H1 (cell line): ENCODE results near the gene SEMA3G. TPM values are rescaled to one million over a fixed set of nuclear protein-coding genes. Genes with fewer than 3 reads are reported as not detected.

Source experiments
- CTCF ChIA-PET: fragments of 300-600 bp; sonication (Branson Sonifier 250); formaldehyde crosslinking; loops from one replicate; lab custom pipeline; 2021; ENCODE audit not compliant: partially characterized antibody; lab: Charles Lee
- POLR2A ChIA-PET: fragments of 300-600 bp; sonication (Branson Sonifier 250); formaldehyde crosslinking; loops from one replicate; lab custom pipeline; 2021; ENCODE audit warnings: inconsistent platforms; ENCODE audit not compliant: partially characterized antibody; lab: Charles Lee
- DNase-seq, 2 experiments: peaks; one replicate each; pipeline versions ENCODE4 v3.0.0 to v3.0.0-alpha.2; 2010 to 2022; ENCODE audit warnings: low spot score in 2 of 2, low read depth in 1 of 2, mixed read lengths in 1 of 2
- FAIRE-seq: peaks from 2 replicates; lab custom pipeline; 2011; peaks lifted over from hg19 to GRCh38; lab: Jason Lieb, UNC
- H2AFZ ChIP-seq: 2 replicates; pipeline ENCODE4 v1.8.1; 2012; ENCODE audit warnings: low read length, inconsistent platforms
- H2AK5ac ChIP-seq: 2 replicates; pipeline ENCODE4 v1.6.1; 2013; ENCODE audit warnings: low read depth, low read length
- H2BK120ac ChIP-seq: replicated peaks from 2 replicates; pipeline ENCODE3; 2013; ENCODE audit warnings: low read depth, low read length, inconsistent platforms
- H2BK12ac ChIP-seq: 2 replicates; pipeline ENCODE4 v1.6.1; 2013; ENCODE audit warnings: low read depth, low read length
- H2BK15ac ChIP-seq: 2 replicates; pipeline ENCODE4 v1.6.1; 2013; ENCODE audit warnings: low read length
- H2BK20ac ChIP-seq: 2 replicates; pipeline ENCODE4 v1.6.1; 2013; ENCODE audit warnings: low read length
- H2BK5ac ChIP-seq: 2 replicates; pipeline ENCODE4 v1.6.1; 2013; ENCODE audit warnings: low read depth, low read length
- H3K14ac ChIP-seq: 2 replicates; pipeline ENCODE4 v1.6.1; 2013; ENCODE audit warnings: inconsistent platforms; ENCODE audit not compliant: insufficient read length
- H3K18ac ChIP-seq: 2 replicates; pipeline ENCODE4 v1.6.1; 2013; ENCODE audit warnings: low read length; ENCODE audit errors: extremely low read depth
- H3K23ac ChIP-seq: 2 replicates; pipeline ENCODE4 v1.6.1; 2013; ENCODE audit warnings: inconsistent platforms; ENCODE audit not compliant: insufficient read length
- H3K23me2 ChIP-seq: 2 replicates; pipeline ENCODE4 v1.6.1; 2013; ENCODE audit warnings: low read depth, low read length
- H3K27ac ChIP-seq: 2 replicates; pipeline ENCODE4 v1.6.1; 2011; ENCODE audit warnings: low read depth, low read length, inconsistent platforms
- H3K27me3 ChIP-seq, 4 experiments: replicated peaks in 1 of 4; 1 replicate in 1 of 4; 2 replicates in 3 of 4; pipeline versions ENCODE4 v1.6.1 to v1.8.1; 2011 to 2013; ENCODE audit warnings: low read length in 3 of 4, mild to moderate bottlenecking in 3 of 4, inconsistent platforms in 2 of 4, mixed read lengths in 2 of 4, moderate library complexity in 1 of 4; ENCODE audit not compliant: control insufficient read depth in 3 of 4, insufficient read depth in 3 of 4; ENCODE audit errors: extremely low read depth in 1 of 4
- H3K36me3 ChIP-seq, 4 experiments: 2 replicates each; pipeline versions ENCODE4 v1.6.1 to v1.8.1; 2011 to 2013; ENCODE audit warnings: mild to moderate bottlenecking in 4 of 4, low read length in 3 of 4, moderate library complexity in 2 of 4, control low read depth in 1 of 4, inconsistent platforms in 1 of 4; ENCODE audit not compliant: insufficient read depth in 4 of 4, control insufficient read depth in 2 of 4
- H3K4ac ChIP-seq: replicated peaks from 2 replicates; pipeline ENCODE3; 2013; ENCODE audit warnings: low read length, low read depth, mixed read lengths, inconsistent platforms; ENCODE audit not compliant: insufficient read length
- H3K4me1 ChIP-seq, 4 experiments: replicated peaks in 1 of 4; 1 replicate in 1 of 4; 2 replicates in 3 of 4; pipeline versions ENCODE4 v1.6.1 to v1.8.1; 2011 to 2013; ENCODE audit warnings: low read length in 3 of 4, inconsistent platforms in 2 of 4, mixed read lengths in 1 of 4; ENCODE audit not compliant: insufficient read depth in 4 of 4, control insufficient read depth in 3 of 4
- H3K4me2 ChIP-seq, 2 experiments: 2 replicates each; pipeline versions ENCODE4 v1.6.1 to v1.8.1; 2011 to 2013; ENCODE audit warnings: low read depth in 2 of 2, low read length in 2 of 2, control low read depth in 1 of 2, inconsistent platforms in 1 of 2, mild to moderate bottlenecking in 1 of 2; ENCODE audit not compliant: insufficient read depth in 1 of 2
- H3K4me3 ChIP-seq, 4 experiments: fragments of 200-600, 300-600 bp in 1 of 4; sonication (generic), shearing (Covaris generic), sonication (Bioruptor Twin) in 1 of 4; 2 replicates each; pipeline versions ENCODE4 v1.5.1 to v1.8.1; 2011 to 2016; ENCODE audit warnings: low read length in 4 of 4, low read depth in 3 of 4, control low read depth in 2 of 4, inconsistent platforms in 2 of 4, mild to moderate bottlenecking in 2 of 4, mixed read lengths in 1 of 4, moderate library complexity in 1 of 4; ENCODE audit not compliant: insufficient read depth in 2 of 4; ENCODE audit errors: extremely low read depth in 1 of 4
- H3K56ac ChIP-seq: replicated peaks from 2 replicates; pipeline ENCODE3; 2013; ENCODE audit warnings: low read depth, mild to moderate bottlenecking, mixed read lengths, low read length, inconsistent platforms; ENCODE audit not compliant: insufficient read length
- H3K79me1 ChIP-seq: 2 replicates; pipeline ENCODE4 v1.6.1; 2013; ENCODE audit warnings: low read depth, low read length, control low read depth
- H3K79me2 ChIP-seq, 2 experiments: 2 replicates each; pipeline versions ENCODE4 v1.6.1 to v1.8.1; 2012 to 2013; ENCODE audit warnings: low read length in 2 of 2, mild to moderate bottlenecking in 2 of 2, inconsistent platforms in 1 of 2; ENCODE audit not compliant: insufficient read depth in 2 of 2, control insufficient read depth in 1 of 2
- H3K9ac ChIP-seq, 4 experiments: replicated peaks in 1 of 4; 1 replicate in 1 of 4; 2 replicates in 3 of 4; pipeline versions ENCODE4 v1.6.1 to v1.8.1; 2011 to 2013; ENCODE audit warnings: low read depth in 3 of 4, low read length in 3 of 4, control low read depth in 2 of 4, mild to moderate bottlenecking in 2 of 4, moderate library complexity in 2 of 4, inconsistent platforms in 1 of 4; ENCODE audit errors: extremely low read depth in 1 of 4
- H3K9me3 ChIP-seq, 2 experiments: 2 replicates each; pipeline versions ENCODE4 v1.6.1 to v1.8.1; 2012 to 2013; ENCODE audit warnings: mild to moderate bottlenecking in 2 of 2, moderate library complexity in 2 of 2, control low read depth in 1 of 2, inconsistent platforms in 1 of 2, low read depth in 1 of 2, low read length in 1 of 2, mixed read lengths in 1 of 2; ENCODE audit not compliant: insufficient read depth in 2 of 2
- H4K20me1 ChIP-seq, 2 experiments: replicated peaks in 1 of 2; 2 replicates each; pipeline versions ENCODE3 to v1.8.1; 2011 to 2013; ENCODE audit warnings: inconsistent platforms in 2 of 2, low read length in 2 of 2, mild to moderate bottlenecking in 1 of 2; ENCODE audit not compliant: insufficient read depth in 2 of 2, control insufficient read depth in 1 of 2
- H4K5ac ChIP-seq: 2 replicates; pipeline ENCODE4 v1.6.1; 2013; ENCODE audit warnings: low read length, low read depth, mixed read lengths, inconsistent platforms; ENCODE audit not compliant: insufficient read length
- H4K8ac ChIP-seq: 2 replicates; pipeline ENCODE4 v1.8.0; 2013; ENCODE audit warnings: mild to moderate bottlenecking, moderate library complexity, low read length, inconsistent platforms; ENCODE audit not compliant: insufficient read depth; ENCODE audit errors: extremely low read depth
- H4K91ac ChIP-seq: replicated peaks from 2 replicates; pipeline ENCODE3; 2013; ENCODE audit warnings: low read length, mixed read lengths, inconsistent platforms; ENCODE audit not compliant: insufficient read length
- BRCA1 ChIP-seq: IDR thresholded peaks from 2 replicates; pipeline ENCODE4 v1.6.1; 2012; ENCODE audit warnings: low read depth, low read length, improper control_type of control experiment
- JUND ChIP-seq: IDR thresholded peaks from 2 replicates; pipeline ENCODE4 v1.6.1; 2011; ENCODE audit warnings: mild to moderate bottlenecking, improper control_type of control experiment, low read length
- KDM1A ChIP-seq: fragments of 200-600, 300-600 bp; sonication (generic); IDR thresholded peaks from 2 replicates; pipeline ENCODE4 v1.7.1; 2016; ENCODE audit warnings: mild to moderate bottlenecking, low read length, borderline replicate concordance
- POLR2A ChIP-seq, 2 experiments: IDR thresholded peaks; 1 replicate in 1 of 2; 2 replicates in 1 of 2; pipeline ENCODE4 v1.6.1; 2011; ENCODE audit warnings: low read depth in 2 of 2, low read length in 2 of 2, mild to moderate bottlenecking in 2 of 2; ENCODE audit errors: control extremely low read depth in 1 of 2
- WGBS, 2 experiments: shearing (Covaris generic) in 1 of 2; methylation state at CpG; one replicate each; pipeline versions ENCODE4 v1.1.6 to v1.1.7; 2013 to 2015; ENCODE audit warnings: low lambda C conversion rate in 2 of 2, mixed read lengths in 2 of 2, inconsistent platforms in 1 of 2, low coverage in 1 of 2, missing lambda C conversion rate in 1 of 2; ENCODE audit not compliant: insufficient replicate concordance in 2 of 2, insufficient coverage in 1 of 2, insufficient read length in 1 of 2; ENCODE audit errors: extremely low coverage in 1 of 2, missing lambda C conversion rate in 1 of 2; 5-methylcytosine and 5-hydroxymethylcytosine counted together
- polyA plus RNA-seq, 7 experiments: library from polyadenylated mRNA; depleted of rRNA in 3 of 7; stranded (reverse) in 5 of 7; unstranded in 2 of 7; fragments of >200 nt in 5 of 7; fragments of 200-250 nt in 2 of 7; gene quantifications; 1 replicate in 5 of 7; 2 replicates in 1 of 7; 4 replicates in 1 of 7; pipeline versions ENCODE4 v1.2.1 to v1.2.3, GENCODE V29; 2011 to 2013; ENCODE audit warnings: missing spikeins in 2 of 7, mixed read lengths in 2 of 7
- total RNA-seq: library from RNA; stranded (reverse); fragmentation: NEBNext Ultra II Directional; extraction: Animal tissue kit (Norgen Biotek cat#: 25700); gene quantifications from 2 replicates; pipeline ENCODE4 v1.2.1, GENCODE V29; 2021
- TF ChIP-seq, protein P1 (sequence below): IDR thresholded peaks from 2 replicates; pipeline ENCODE4 v1.6.1; 2012; ENCODE audit warnings: low read length, inconsistent platforms

Gene SEMA3G
- total and polyA plus RNA-seq, 2 of the 8 experiments (the other 6 are each of a cell fraction or from before 2014, with no cell fraction given) = 0.95 to 1.5 TPM

- H3K9ac ChIP-seq = no peak overlapping the region
- H4K20me1 ChIP-seq = peaks cover 3 to 17% of the 10 kb centered on the region in 2 experiments
- H2BK120ac ChIP-seq = no peak overlapping the region
- no peak overlapping the region for H3K14ac ChIP-seq
- H2BK20ac ChIP-seq = no peak overlapping the region
- TF ChIP-seq BRCA1 (no peak), JUND (no peak), KDM1A (no peak), POLR2A (IDR thresholded peaks at IDR 0.05; ENCODE audit: control extremely low read depth in 1 of 2, low read depth in 2 of 2, low read length in 2 of 2) (no peak)
- TF ChIP-seq, protein P1, sequence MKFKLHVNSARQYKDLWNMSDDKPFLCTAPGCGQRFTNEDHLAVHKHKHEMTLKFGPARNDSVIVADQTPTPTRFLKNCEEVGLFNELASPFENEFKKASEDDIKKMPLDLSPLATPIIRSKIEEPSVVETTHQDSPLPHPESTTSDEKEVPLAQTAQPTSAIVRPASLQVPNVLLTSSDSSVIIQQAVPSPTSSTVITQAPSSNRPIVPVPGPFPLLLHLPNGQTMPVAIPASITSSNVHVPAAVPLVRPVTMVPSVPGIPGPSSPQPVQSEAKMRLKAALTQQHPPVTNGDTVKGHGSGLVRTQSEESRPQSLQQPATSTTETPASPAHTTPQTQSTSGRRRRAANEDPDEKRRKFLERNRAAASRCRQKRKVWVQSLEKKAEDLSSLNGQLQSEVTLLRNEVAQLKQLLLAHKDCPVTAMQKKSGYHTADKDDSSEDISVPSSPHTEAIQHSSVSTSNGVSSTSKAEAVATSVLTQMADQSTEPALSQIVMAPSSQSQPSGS = no peak
- TF ChIP-seq, all 59 proteins: peak for 0
- ChIA-PET POLR2A (interaction anchor here (1.1 to 5.0 kb wide), 3 partner anchors 9 to 18 kb away, joined by 4 to 23 read pairs (median 4); no protein-coding TSS in a partner anchor), CTCF (interaction anchor here (0.9 to 11.1 kb wide), 3 partner anchors 9 to 44 kb away, joined by 3 to 150 read pairs (median 13); no protein-coding TSS in a partner anchor)
- Histone ChIP-seq H3K18ac (no peak overlapping the region), H3K36me3 (peaks cover 33 to 59% (median 51%) of the 10 kb centered on the region in 4 experiments), H3K27me3 (no peaks in the 10 kb centered on the region), H2AFZ (no peak overlapping the region), H2BK15ac (no peak overlapping the region), H3K79me1 (no peaks in the 10 kb centered on the region), H4K91ac (no peak overlapping the region), H3K27ac (no peak overlapping the region), H3K23ac (no peak overlapping the region), H3K9me3 (no peaks in the 10 kb centered on the region), H3K4me3 (no peak overlapping the region), H3K56ac (no peak overlapping the region), H4K5ac (no peak overlapping the region), H3K4me2 (no peak overlapping the region), H4K8ac (peak overlapping the region; percentile 2; the same call in 1 of the 2 replicates), H2AK5ac (no peak overlapping the region), H3K23me2 (no peaks in the 10 kb centered on the region), H2BK12ac (no peak overlapping the region), H3K4me1 (no peaks in the 10 kb centered on the region), H3K79me2 (no peaks in the 10 kb centered on the region), H3K4ac (no peak overlapping the region), H2BK5ac (no peak overlapping the region)
- DNase-seq = no peak
- FAIRE-seq = no peak
- 87% methylated on average over 11 of the region's 11 CpGs; no CpG with 5 or more reads in 1 of the 2 experiments for WGBS, 2 experiments
These were observed 42.1 kb downstream of the SEMA3G start for GRCh38 chr3:52402706-52403270.
